GM21526 (cell line): ENCODE data around the gene EVA1C.
"Not testable (repeated sequence)": the region's sequence is repeated elsewhere in the genome, so short reads cannot be mapped to it uniquely, and the experiment has no call there.

Experiments used
- ATAC-seq: cut with Tn5 transposase; IDR thresholded peaks from one replicate; pipeline ENCODE4 v1.9.1; 2021; ENCODE audit warnings: moderate library complexity; ENCODE audit not compliant: unreplicated experiment, low FRiP score

The EVA1C gene

DNA sequence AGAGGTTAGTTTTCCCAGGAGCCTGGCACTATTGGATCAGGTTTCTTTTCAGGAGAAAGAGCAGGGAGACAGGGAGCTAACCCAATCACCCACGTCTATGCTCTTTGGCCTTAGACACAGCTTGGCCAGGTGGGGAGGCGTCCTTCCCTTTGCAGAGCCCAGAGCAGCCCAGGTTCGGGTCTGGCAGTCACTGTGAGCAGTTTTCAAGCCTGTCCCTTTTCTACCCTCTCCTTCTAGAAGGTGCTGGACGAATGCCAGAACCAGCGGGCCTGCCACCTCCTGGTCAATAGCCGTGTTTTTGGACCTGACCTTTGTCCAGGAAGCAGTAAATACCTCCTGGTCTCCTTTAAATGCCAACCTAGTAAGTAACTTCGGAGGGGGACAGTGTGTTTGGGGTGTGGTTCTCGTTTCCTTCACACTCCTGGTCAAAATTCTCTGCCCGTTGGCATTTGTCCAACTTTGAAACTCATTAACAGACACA, 44.9 kb downstream of the EVA1C start:
- ATAC-seq, result no peak

DNA sequence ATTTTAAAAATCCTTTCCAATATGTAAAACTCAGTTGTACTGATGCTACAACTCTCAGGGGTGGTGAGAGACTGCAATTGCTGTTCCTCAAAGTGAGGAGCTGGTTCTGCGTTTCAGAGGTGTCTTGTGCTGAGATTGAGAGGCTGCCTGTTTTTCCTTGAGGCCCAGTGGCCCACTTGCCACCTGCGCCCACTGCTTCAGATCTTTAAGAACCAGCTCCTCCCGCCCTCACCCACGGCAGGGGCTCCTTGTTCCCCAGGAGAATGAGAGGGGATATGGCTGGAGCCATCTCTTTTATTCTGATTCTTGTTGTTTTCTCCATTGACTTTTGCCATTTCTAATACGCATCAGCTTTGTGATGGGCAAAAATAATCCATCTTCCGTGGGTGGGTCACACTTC, 45.5 kb downstream of the EVA1C start:
- no peak for ATAC-seq

DNA sequence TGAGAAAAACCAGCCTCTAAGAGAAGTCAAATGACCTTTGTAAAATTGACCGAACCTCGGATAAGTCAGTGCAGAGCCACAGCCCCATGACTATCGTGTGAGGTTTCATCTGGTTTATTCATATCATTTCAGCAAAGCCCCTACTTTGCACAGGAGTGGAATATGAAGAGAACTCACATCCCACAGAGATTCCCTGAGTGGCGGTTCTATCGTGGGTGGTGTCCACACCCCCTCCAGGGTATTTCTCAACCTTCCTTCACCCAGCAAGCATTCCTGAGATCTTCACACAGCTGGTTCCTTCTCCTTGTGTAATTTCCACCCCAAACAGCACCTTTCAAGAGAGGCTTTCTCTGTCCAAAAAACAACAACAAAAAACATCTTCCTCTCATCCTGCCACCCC, 47.5 kb downstream of the EVA1C start:
- ATAC-seq, result no peak

DNA sequence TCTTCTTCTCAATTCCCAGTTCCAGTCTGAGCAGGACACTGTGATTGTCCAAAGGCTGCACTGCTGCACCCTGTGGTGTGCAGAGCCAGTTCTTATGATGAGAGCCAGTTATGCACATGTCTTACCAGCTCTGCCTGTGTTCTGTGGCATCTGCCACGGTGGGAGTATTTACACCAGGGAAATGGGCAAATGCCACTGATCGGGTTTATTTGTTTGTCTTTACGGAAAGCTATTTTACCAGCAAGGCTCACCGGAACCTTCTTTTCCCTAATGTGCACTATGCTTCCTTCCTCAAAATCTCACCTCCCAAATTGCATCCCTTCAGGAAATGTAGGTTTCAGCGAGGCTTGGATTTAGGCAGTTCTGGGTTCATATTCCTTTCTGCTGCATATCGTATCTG, 49.0 kb downstream of the EVA1C start:
- no peak for ATAC-seq

DNA sequence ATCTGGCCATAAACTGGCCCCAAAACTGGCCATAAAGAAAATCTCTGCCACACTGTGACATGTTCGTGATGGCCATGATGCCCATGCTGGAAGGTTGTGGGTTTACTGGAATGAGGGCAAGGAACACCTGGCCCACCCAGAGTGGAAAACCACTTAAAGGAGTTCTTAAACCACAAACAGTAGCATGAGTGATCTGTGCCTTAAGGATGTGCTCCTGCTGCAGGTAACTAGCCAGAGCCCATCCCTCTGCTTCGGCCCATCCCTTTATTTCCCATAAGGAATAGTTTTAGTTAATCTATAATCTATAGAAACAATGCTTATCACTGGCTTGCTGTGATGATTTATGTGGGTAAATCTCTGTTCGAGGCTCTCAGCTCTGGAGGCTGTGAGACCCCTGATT, 50.1 kb downstream of the EVA1C start:
- ATAC-seq, result not testable (repeated sequence)

DNA sequence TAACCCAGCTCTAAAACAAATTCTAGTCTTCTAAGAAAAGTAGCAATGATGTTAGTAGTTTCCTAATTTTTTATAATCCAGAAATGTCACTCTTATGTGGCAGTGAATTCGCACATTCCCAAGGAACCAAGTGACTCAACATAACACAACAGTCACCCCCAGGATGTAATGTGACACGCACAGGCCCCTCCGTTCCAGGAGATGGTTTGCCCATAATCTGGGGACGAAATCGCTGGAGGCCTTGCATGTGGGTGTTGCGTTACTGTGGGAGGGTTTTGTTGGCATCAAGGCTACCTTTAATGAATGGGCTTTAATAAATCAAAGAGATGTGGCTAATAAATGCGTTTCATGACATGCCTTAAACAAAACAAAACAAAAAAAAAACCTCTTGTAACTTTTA, 50.9 kb downstream of the EVA1C start:
- no peak for ATAC-seq

DNA sequence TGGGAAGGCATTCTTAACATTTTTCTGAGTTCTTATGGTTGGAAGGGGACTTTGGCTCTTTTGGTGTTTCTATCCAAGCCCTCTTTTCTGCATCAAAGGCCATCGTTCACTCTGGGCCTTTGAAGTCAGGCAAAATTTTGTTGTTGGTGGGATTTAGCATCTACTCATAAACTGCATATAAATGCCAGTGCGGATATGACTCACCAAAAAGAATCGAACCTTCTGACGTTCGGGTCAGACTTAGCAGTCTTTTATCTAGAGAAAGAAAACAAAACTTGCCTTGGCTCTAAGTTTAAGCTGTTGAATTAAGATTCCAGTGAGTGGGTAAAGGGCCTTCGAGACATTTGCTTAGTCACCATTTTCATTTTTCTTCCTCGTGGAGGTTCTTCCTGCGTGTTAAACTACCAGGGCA, 51.4 kb downstream of the EVA1C start:
- ATAC-seq, result no peak

DNA sequence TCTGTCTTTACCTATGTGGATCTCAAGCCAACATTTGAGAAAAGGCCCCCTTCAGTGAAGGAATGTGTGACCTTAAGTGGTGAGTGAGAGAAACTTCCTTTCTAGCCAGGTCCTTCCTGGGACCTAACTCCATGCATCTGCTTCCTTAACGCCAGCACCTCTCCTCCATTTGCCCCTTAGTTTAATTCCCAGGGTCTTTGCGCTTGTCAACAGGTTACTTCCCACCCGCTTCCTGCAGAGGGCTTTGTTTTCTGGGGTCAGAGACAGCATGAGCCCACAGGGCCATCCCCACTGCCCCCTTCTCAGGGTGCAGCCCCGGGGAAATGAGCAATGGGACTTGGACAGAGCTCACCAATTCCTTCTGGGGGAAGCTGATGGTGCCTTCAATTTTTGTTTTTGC, 54.8 kb downstream of the EVA1C start:
- ATAC-seq, result no peak

DNA sequence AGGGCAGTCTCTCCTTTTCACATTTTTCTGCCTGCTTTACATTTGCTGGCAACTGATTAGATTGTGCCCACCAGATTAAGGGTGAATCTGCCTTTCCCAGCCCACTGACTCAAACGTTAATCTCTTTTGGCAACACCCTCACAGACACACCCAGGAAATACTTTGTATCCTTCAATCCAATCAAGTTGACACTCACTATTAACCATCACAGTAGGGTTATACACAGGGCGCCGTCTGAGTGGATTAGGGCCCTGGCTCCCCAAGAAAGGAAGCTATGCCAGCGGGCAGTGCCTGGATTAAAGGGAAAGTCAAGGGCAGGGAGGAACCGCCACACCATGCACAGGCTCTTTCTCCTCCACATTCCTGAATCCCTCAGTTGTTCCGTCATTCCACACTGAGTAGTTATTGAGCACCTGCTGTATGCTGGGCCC, 56.2 kb downstream of the EVA1C start:
- no peak for ATAC-seq

DNA sequence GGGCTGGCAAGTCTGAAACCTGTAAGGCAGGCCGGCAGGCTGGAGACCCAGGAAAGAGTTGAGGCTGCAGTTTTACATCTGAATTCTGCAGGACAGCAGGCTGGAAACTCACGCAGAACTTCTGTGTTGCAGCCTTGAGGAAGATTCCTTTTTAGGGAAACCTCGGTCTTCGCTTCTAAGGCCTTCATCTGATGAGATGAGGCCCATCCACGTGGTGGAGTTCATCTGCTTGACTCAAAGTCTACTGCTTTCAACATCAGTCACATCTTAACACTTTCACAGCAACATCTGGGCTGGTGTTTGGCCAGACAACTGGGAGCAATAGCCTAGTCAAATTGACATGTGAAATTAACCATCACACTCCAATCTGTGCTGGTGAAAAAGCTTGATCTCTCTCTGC, 57.1 kb downstream of the EVA1C start:
- no peak for ATAC-seq

DNA sequence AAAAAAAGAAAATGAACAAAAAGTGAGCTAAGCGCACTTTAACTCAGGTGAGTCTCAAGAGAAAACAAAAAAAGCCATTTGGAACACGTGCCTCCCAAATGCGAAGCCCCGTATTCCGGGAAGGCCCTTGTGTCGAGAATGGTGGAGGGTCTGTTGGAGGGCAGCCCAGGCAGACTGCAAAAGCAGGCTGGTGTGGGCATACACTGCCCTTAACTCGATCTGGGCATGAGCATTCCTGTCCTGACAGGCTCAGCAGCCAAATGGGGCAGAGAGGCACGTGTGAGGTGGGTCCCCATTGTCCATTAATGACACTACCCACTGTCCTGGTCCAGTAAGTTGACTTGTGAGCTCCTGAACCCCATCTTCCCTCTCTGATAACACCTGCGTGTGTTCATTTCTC, 57.7 kb downstream of the EVA1C start:
- ATAC-seq, result no peak

DNA sequence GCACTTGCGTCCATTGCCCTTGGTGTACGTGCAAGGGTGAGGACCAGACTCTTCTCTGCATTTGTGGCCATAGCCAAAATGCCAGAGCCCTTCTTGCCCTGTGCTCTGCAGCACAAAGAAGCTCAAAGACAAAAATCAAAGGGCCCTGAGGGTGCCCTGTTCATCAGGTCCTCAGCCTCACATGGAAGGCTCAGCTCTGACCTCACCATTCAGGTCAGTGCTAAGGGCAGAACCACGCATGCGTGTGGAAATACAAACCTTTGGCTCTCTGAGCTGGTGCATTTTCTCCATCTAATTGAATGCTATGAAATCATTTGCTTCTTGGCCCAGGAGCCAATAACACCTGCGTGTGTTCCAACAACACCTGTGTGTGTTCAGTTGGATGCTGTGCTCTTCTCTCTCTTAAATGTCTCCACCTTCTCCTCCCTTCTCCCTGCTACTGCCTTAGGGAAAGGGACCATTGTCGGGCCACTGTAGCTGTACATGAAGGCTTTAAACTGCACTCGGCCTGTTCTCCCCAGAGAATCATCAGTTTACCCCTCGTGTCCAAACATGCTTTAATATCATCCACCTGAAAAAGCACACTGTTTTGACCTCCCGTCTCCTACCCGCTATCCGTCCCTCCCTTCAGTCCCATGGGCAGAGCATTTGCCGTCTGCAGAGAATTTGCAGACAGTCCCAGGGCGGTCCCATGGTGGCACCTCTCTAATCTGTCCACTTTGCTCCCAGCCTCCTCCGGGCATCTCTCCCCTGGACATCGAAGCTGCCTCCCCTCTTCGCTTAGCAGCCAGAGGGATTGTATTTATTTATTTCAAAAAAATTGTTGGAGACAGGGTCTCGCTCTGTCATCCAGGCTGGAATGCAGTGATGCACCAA, 60.6 kb downstream of the EVA1C start:
- ATAC-seq, result no peak

DNA sequence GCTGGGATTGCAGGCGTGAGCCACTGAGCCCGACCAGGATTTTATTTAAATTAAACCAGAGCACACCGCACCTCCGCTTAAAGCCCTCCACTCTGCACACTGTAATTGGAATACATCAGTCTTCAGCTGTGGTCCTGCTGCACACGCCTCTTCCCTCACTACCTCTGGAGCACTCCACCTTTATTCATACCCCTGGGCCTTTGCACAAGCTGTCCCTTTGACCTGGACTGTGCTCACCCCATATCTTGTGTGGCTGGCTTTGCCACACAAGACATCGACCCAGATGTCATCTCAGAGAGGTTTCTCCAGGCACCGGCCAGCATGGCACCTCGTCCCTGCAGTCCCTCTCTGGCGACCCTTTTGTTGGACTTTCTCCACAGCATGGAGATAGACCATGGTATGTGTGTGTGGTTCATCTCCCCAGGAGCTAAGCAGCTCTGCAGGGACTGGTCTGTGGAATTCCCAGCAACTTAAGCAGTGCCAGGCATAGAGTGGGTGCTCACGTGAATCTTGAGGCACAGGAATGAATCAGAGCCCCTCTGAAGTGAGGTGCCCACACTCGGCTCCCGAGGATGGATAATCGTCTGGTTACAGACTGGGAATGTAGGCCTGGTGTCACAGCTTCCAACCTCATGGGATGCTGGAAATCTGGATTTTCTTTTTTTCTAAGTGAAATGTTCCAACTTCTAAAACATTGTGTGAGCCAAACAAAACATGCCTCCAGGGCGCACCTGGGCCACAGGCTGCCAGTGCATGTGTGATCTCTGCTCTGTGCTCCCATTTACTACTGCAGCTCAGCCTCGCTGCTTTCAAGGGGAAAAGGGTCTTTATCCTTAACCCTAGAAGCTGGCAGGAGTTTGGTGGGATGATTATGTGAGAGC, 61.9 kb downstream of the EVA1C start:
- no peak for ATAC-seq

DNA sequence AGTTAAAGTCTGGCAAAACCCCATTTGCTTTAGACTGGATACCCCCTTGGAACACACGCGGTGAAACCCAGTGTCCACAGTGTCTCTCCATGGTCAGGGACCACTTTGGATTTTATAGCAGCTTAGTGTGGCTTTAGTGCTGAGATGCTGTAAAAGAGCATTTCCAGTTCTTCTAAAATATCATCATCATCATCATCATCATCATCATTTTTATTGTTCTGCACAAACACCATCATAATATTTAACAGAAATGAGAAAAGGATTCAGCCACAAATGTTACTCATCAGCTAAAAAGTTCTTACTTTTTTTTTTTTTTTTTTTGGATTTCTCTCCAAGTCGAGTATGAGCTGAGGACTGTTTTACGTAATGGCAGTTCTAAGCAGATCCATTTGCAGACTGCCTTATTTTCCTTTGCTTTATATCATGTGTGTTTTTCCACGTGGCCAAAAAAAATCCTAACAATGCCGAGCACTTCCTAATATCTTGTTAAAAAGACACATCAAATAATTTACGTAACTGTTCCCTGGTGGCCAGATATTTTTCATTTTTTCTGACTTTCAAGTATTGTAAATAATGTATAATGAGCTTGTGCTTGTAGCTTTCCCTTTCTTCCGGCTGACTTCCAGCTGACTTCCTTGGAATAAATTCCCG, 62.8 kb downstream of the EVA1C start:
- no peak for ATAC-seq

DNA sequence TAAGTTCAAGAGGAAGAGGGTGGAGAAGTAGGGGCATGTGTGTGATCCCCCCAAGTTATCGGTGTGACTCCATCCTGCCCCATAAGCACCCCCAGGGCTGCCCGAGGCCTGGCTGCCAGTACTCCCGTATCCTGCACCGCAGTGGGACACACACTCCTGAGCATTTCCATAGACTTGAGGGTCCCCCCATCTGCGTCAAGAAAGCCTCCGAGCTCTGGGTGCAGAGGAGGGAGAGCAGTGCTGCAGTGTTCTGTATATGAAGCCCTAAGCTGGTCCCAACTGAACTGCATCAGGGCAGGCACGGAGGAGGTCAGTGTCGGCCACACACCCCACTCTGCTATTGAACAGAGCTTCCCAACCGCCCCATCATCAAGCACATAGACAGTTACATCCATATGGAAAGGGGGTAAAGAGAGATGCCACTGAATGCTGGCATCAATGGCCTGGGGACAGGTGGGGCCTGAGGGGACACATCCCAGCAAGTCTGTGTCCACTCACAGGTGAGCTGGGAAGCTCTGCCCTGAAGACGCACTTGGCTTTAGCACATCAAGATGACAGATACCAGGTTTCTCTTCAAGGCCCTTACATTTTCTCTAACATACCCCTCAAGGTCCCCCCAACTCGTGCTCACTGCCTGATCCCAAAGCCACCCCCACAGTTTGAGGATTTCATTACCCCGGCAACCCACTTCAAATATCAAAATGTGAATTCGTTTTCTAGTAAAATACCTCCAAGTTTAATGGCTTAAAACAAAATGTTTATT, 64.3 kb downstream of the EVA1C start:
- no peak for ATAC-seq

DNA sequence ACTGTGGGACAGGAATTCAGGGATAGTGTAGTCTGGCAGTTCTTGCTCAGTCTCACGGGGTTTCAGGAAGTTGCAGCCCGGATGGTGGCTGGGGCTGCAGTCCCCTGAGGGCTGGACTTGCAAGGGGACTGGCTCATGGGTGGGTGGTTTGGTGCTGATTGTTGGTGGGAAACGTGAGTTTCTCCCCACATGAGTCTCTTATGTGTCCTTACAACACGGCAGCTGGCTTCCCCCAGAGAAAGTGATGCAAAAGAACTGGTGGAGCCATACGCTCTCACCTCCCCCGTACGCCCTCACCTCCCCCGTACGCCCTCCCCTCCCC, 64.9 kb downstream of the EVA1C start:
- no peak for ATAC-seq

DNA sequence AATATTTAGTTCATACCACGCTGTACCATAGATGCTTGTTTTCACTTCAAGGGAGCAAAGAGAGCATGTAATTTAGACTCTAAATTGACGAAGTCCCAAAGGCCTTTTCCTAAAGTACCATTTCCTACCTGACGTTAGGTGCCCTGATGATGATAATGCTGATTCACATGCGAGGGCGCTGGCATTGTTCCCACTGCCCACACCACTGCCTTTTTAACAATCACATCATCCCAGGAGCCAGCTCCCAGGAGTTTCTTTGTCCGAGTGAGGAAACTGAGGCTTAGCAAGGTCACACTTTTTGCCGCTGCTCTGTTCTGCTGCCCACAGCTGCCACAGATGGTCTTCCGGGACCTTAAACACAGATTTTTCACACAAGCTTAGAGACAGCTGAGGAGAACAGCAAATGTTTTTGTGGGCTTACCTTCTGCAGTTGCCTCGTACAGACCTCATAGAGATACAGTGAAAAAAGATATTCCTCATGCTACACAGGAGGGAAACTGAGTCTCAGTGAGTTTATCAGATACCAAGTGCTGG, 69.4 kb downstream of the EVA1C start:
- no peak for ATAC-seq

DNA sequence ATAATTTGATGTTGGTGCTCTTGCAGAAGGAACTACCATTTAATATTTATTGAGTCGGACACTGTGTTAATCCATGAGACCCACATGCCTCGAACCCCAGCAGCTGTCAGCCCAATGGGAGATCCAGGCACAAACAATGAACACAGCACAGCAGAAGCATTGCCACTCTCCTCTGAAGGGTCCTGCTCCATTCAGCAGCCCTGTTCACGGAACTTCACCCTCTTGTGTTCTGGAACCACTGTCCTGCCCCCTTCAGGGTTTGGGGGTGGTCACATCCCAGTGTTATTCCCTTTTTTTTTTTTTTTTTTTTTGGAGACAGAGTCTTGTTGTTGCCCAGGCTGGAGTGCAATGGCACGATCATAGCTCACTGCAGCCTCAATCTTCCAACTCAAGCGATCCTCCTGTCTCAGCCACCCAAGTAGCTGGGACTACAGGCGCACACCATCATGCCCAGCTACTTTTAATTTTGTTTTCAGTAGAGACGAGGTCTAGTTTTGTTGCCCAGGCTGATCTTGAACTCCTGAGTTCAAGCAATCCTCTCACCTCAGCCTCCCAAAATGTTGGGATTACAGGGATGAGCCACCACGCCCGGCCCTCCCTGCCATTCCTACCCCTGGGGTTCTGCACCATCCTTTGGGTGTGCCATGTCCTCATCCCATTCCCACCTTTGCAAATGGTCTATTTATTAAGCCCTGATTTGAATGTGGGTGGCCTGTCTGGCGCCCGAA, 70.2 kb downstream of the EVA1C start:
- ATAC-seq, result no peak

DNA sequence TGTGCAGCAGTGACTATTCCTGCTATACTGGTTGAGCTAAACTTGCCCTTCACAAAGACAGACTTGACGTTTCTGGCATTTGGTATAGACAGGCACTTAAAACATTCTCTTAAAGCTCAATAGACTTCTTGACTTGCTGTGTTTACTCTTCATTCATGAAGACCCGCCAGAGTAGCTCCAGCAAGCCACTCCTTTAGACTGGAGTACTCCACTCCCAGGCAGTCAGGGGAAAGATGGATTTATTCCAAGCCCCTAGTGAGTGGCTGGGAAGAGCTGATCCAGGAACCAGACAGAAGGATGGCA, 70.7 kb downstream of the EVA1C start:
- ATAC-seq, result no peak
